ENCODE data around the gene CD8B.
"Not testable (repeated sequence)": the region's sequence is repeated elsewhere in the genome, so short reads cannot be mapped to it uniquely, and the experiment has no call there.

DNA sequence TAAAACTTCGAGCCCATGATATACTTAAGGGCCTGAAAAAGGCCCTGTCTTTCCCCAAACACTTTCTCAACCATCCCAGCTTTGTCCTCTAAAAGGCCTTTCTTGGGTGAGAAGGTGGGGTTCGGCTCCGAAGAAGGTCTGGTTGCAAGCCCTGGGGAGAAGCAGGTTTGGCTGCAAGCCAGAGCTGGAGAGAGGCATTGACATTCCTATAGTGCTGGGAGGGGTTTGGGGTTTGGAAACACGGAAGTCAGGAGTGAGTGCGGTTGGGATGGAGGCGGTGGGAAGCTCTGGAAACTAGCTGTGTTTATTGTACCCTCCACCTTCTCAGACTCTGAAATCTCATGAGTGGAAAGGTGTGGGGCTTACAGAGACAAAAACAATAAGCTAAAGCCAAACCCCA lies 5.7 kb downstream of the CD8B start:
- TF ChIP-seq NFIC (IDR thresholded peaks at IDR 0.05; ENCODE audit: borderline replicate concordance); EP300 (IDR thresholded peaks at IDR 0.05; ENCODE audit: borderline replicate concordance in 1 of 2, low read depth in 1 of 2, low read length in 1 of 2); RXRA (IDR thresholded peaks at IDR 0.05; ENCODE audit: borderline replicate concordance, low read depth): not testable (repeated sequence)

Measured in SK-N-SH (cell line).